Thoracic aorta (tissue), 2 donors: ENCODE measurements around the gene PLCL2. TPM values are rescaled to one million over a fixed set of nuclear protein-coding genes. Genes with fewer than 3 reads are reported as not detected.
A peak's percentile ranks its signal among the peaks of the same experiment; 100 is the strongest.

ENCODE experiments used
- ATAC-seq: fragments of 150-250 bp; one replicate; pipeline ENCODE4 v1.8.0; 2017; ENCODE audit warnings: low read depth; ENCODE audit not compliant: insufficient number of reproducible peaks, low FRiP score
- DNase-seq: peaks from one replicate; pipeline ENCODE4 v3.0.0-alpha.2; 2020; ENCODE audit warnings: low spot score
- H3K27ac ChIP-seq, 2 donors: fragments of 200-600 bp; sonication (generic); 1 replicate in 1 of 2; 2 replicates in 1 of 2; pipeline ENCODE4 v1.5.1; 2016; ENCODE audit warnings: mild to moderate bottlenecking in 2 of 2, moderate library complexity in 2 of 2
- H3K27me3 ChIP-seq: fragments of 200-600 bp; sonication (generic); replicated peaks from 2 replicates; pipeline ENCODE4 v1.6.0; 2016; ENCODE audit warnings: mild to moderate bottlenecking; ENCODE audit not compliant: insufficient read depth
- H3K36me3 ChIP-seq: fragments of 200-600 bp; sonication (generic); one replicate; pipeline ENCODE4 v1.5.1; 2016
- H3K4me1 ChIP-seq, 2 donors: fragments of 200-600 bp; sonication (generic); 1 replicate in 1 of 2; 2 replicates in 1 of 2; pipeline versions ENCODE4 v1.5.1 to v1.6.0; 2016; ENCODE audit warnings: low read depth in 2 of 2, mild to moderate bottlenecking in 1 of 2; ENCODE audit not compliant: control insufficient read depth in 1 of 2
- H3K4me3 ChIP-seq: fragments of 200-600 bp; sonication (generic); 2 replicates; pipeline ENCODE4 v1.5.1; 2016; ENCODE audit warnings: mild to moderate bottlenecking
- H3K9me3 ChIP-seq: fragments of 200-600 bp; sonication (generic); 2 replicates; pipeline ENCODE4 v1.5.1; 2016
- CTCF ChIP-seq: fragments of 200-600 bp; sonication (generic); IDR thresholded peaks from one replicate; pipeline ENCODE4 v1.5.1; 2019; ENCODE audit warnings: antibody characterized with exemption
- total RNA-seq, 2 donors: library from RNA; depleted of rRNA; stranded (reverse); fragments of >200 nt; gene quantifications; one replicate each; pipeline versions ENCODE4 v1.1.0 to v1.2.3, GENCODE V29; 2016

PLCL2 gene
- total RNA-seq, 2 donors from 2014 or later = 6.9 to 17.1 TPM

GRCh38 chr3:17137321-17137826, 252.6 kb downstream of the PLCL2 start:
- H3K4me1 ChIP-seq = peaks cover 11 to 77% of the 10 kb centered on the region in 2 donors
- H3K36me3 ChIP-seq = no peaks in the 10 kb centered on the region
- H3K9me3 ChIP-seq = no peaks in the 10 kb centered on the region
- DNase-seq (no peak), ATAC-seq (no peak)
- H3K4me3 ChIP-seq = no peak overlapping the region
- no peak for TF ChIP-seq CTCF
- no peaks in the 10 kb centered on the region for H3K27me3 ChIP-seq
- H3K27ac ChIP-seq = peak overlapping the region; percentile 57 to 62

GRCh38 chr3:17138246-17139039, 253.7 kb downstream of the PLCL2 start:
- Histone ChIP-seq H3K36me3 (no peaks in the 10 kb centered on the region), H3K9me3 (no peaks in the 10 kb centered on the region), H3K27ac (peak overlapping the region in 1 of 2 donors; percentile 62), H3K4me1 (peaks cover 11 to 87% of the 10 kb centered on the region in 2 donors), H3K4me3 (no peak overlapping the region), H3K27me3 (no peaks in the 10 kb centered on the region)
- DNase-seq = no peak
- ATAC-seq = no peak
- TF ChIP-seq CTCF = no peak
